ENCODE results near the gene WWOX. TPM values are rescaled to one million over a fixed set of nuclear protein-coding genes. Genes with fewer than 3 reads are reported as not detected.

Gene WWOX
- total and polyA plus RNA-seq, 2 donors (not counting 1 experiment from before 2014, with no cell fraction given) = 10.5 to 42.3 TPM

- intact Hi-C loops (cut with micrococcal nuclease) = no loop called here
- no peak for TF ChIP-seq EZH2 (IDR thresholded peaks at IDR 0.05; ENCODE audit: borderline replicate concordance, insufficient read depth, low read depth, low read length, poor library complexity, severe bottlenecking)
- TF ChIP-seq, protein P1, sequence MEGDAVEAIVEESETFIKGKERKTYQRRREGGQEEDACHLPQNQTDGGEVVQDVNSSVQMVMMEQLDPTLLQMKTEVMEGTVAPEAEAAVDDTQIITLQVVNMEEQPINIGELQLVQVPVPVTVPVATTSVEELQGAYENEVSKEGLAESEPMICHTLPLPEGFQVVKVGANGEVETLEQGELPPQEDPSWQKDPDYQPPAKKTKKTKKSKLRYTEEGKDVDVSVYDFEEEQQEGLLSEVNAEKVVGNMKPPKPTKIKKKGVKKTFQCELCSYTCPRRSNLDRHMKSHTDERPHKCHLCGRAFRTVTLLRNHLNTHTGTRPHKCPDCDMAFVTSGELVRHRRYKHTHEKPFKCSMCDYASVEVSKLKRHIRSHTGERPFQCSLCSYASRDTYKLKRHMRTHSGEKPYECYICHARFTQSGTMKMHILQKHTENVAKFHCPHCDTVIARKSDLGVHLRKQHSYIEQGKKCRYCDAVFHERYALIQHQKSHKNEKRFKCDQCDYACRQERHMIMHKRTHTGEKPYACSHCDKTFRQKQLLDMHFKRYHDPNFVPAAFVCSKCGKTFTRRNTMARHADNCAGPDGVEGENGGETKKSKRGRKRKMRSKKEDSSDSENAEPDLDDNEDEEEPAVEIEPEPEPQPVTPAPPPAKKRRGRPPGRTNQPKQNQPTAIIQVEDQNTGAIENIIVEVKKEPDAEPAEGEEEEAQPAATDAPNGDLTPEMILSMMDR (IDR thresholded peaks at IDR 0.05) = no peak
- Histone ChIP-seq H4K20me1 (ENCODE audit: control insufficient read depth, insufficient read depth, low read length, poor library complexity, severe bottlenecking) (no peaks in the 10 kb centered on the region), H3K4me2 (replicated peaks; ENCODE audit: low read depth, low read length, poor library complexity, severe bottlenecking) (no peak overlapping the region), H2AFZ (ENCODE audit: insufficient read depth, low read depth, low read length, poor library complexity, severe bottlenecking) (no peak overlapping the region), H3K79me2 (ENCODE audit: control insufficient read depth, insufficient read depth, low read length) (no peaks in the 10 kb centered on the region), H3K4me1 (ENCODE audit: control insufficient read depth in 2 of 2, insufficient read depth in 2 of 2, low read length in 2 of 2) (no peaks in the 10 kb centered on the region), H3K4me3 (ENCODE audit: control extremely low read depth in 1 of 5, extremely low read depth in 1 of 5, insufficient read depth in 1 of 5, low read depth in 2 of 5, low read length in 4 of 5) (no peak overlapping the region), H3K27me3 (replicated peaks in 1 of 4; ENCODE audit: control extremely low read depth in 1 of 4, control insufficient read depth in 3 of 4, insufficient read depth in 4 of 4, low read length in 3 of 4) (no peaks in the 10 kb centered on the region), H3K27ac (ENCODE audit: low read length in 2 of 2) (no peak overlapping the region), H3K36me3 (replicated peaks in 1 of 2; ENCODE audit: control extremely low read depth in 1 of 2, control insufficient read depth in 1 of 2, extremely low read depth in 1 of 2, insufficient read depth in 2 of 2, low read length in 1 of 2) (no peaks in the 10 kb centered on the region), H3K9me3 (ENCODE audit: control extremely low read depth in 1 of 3, control insufficient read depth in 2 of 3, insufficient read depth in 1 of 3, low read length in 2 of 3) (peaks cover 0 to 7% (median 0%) of the 10 kb centered on the region in 3 donors), H3K9ac (ENCODE audit: low read length) (no peak overlapping the region)
- ChIA-PET CTCF (no interaction called here), POLR2A (no interaction called here)
- H3K27me3 Mint-ChIP-seq = no peaks in the 10 kb centered on the region
- peaks cover 3% of the 10 kb centered on the region for H3K9me3 Mint-ChIP-seq (ENCODE audit: insufficient read depth)
- H3K27ac Mint-ChIP-seq = no peak overlapping the region
- no peak for ATAC-seq (ENCODE audit: low read depth)
- no peaks in the 10 kb centered on the region for H3K4me1 Mint-ChIP-seq
- no peak for DNase-seq
- 100% methylated on average over 2 of the region's 10 CpGs for WGBS (ENCODE audit: insufficient coverage)
- H3K4me3 Mint-ChIP-seq = no peak overlapping the region
Observed at GRCh38 chr16:79212114-79212791, 1112.8 kb downstream of the WWOX start.

DNA sequence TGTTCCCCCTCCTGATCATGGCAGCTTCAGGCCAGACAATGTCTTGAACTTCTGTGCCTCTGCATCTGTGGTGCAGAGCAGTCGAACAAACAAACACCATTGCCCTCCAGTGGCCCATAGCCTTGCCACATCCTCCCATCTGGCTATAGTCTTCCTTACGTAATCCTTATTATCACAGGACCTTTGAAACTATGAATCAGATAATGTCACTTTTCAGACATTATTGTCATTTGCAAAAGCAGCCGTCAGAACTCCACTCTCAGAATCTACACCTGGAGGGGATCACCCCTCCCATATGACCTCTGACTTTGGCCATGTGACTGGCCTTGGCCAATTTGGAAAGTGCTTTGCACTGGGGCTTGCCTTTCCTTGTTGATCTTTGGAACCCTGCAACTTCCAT is 1113.8 kb downstream of the WWOX start:
- Histone ChIP-seq H4K20me1 (ENCODE audit: control insufficient read depth, insufficient read depth, low read length, poor library complexity, severe bottlenecking) (no peaks in the 10 kb centered on the region), H3K27ac (ENCODE audit: low read length in 2 of 2) (no peak overlapping the region), H3K4me3 (ENCODE audit: control extremely low read depth in 1 of 5, extremely low read depth in 1 of 5, insufficient read depth in 1 of 5, low read depth in 2 of 5, low read length in 4 of 5) (no peak overlapping the region), H2AFZ (ENCODE audit: insufficient read depth, low read depth, low read length, poor library complexity, severe bottlenecking) (no peak overlapping the region), H3K4me2 (replicated peaks; ENCODE audit: low read depth, low read length, poor library complexity, severe bottlenecking) (no peak overlapping the region), H3K27me3 (replicated peaks in 1 of 4; ENCODE audit: control extremely low read depth in 1 of 4, control insufficient read depth in 3 of 4, insufficient read depth in 4 of 4, low read length in 3 of 4) (no peaks in the 10 kb centered on the region), H3K36me3 (replicated peaks in 1 of 2; ENCODE audit: control extremely low read depth in 1 of 2, control insufficient read depth in 1 of 2, extremely low read depth in 1 of 2, insufficient read depth in 2 of 2, low read length in 1 of 2) (no peaks in the 10 kb centered on the region), H3K4me1 (ENCODE audit: control insufficient read depth in 2 of 2, insufficient read depth in 2 of 2, low read length in 2 of 2) (no peaks in the 10 kb centered on the region), H3K9ac (ENCODE audit: low read length) (no peak overlapping the region), H3K9me3 (ENCODE audit: control extremely low read depth in 1 of 3, control insufficient read depth in 2 of 3, insufficient read depth in 1 of 3, low read length in 2 of 3) (peaks cover 0 to 7% (median 0%) of the 10 kb centered on the region in 3 donors), H3K79me2 (ENCODE audit: control insufficient read depth, insufficient read depth, low read length) (no peaks in the 10 kb centered on the region)
- TF ChIP-seq, protein P1 (IDR thresholded peaks at IDR 0.05) = no peak
- no peak for TF ChIP-seq EZH2 (IDR thresholded peaks at IDR 0.05; ENCODE audit: borderline replicate concordance, insufficient read depth, low read depth, low read length, poor library complexity, severe bottlenecking)
- ChIA-PET CTCF (no interaction called here), POLR2A (no interaction called here)
- Mint-ChIP-seq H3K27ac (no peak overlapping the region), H3K9me3 (ENCODE audit: insufficient read depth) (peaks cover 3% of the 10 kb centered on the region), H3K4me3 (no peak overlapping the region), H3K4me1 (no peaks in the 10 kb centered on the region), H3K27me3 (no peaks in the 10 kb centered on the region)
- no peak for DNase-seq
- ATAC-seq (ENCODE audit: low read depth) = no peak
- 73% methylated on average over 3 of the region's 3 CpGs for WGBS (ENCODE audit: insufficient coverage)
- intact Hi-C loops (cut with micrococcal nuclease) = no loop called here
